ENCODE data around the gene OSTN.
"Not testable (repeated sequence)": the region's sequence is repeated elsewhere in the genome, so short reads cannot be mapped to it uniquely, and the experiment has no call there.

DNA sequence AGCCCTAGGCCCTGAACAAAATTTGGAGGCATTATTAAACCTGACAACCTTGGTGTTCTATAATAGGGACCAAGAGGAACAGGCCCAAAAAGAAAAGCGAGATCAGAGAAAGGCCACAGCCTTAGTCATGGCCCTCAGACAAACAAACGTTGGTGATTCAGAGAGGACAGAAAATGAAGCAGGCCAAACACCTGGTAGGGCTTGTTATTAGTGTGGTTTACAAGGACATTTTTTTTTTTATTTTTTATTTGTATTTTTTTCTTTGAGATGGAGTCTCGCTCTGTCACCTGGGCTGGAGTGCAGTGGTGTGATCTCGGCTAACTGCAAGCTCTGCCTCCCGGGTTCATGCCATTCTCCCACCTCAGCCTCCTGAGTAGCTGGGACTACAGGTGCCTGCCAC lies 10.8 kb upstream of the OSTN start:
- not testable (repeated sequence) for TF ChIP-seq POLR2AphosphoS5 (IDR thresholded peaks at IDR 0.05; ENCODE audit: low read depth, low read length); ZFX (IDR thresholded peaks at IDR 0.05); ATF3 (IDR thresholded peaks at IDR 0.05); POLR2A (IDR thresholded peaks at IDR 0.05; ENCODE audit: borderline replicate concordance, extremely low read depth, insufficient read depth, insufficient read length); SRF (IDR thresholded peaks at IDR 0.05; ENCODE audit: low read depth); CTCF (IDR thresholded peaks at IDR 0.05 in 2 of 3, conservative IDR thresholded peaks at IDR 0.05 in 1 of 3; ENCODE audit: borderline replicate concordance in 1 of 3, insufficient read depth in 1 of 3, low read depth in 2 of 3, low read length in 2 of 3); EZH2phosphoT487 (IDR thresholded peaks at IDR 0.05; ENCODE audit: borderline replicate concordance); SP1 (IDR thresholded peaks at IDR 0.05; ENCODE audit: low read depth); CEBPB (IDR thresholded peaks at IDR 0.05; ENCODE audit: low read depth); SIN3A (IDR thresholded peaks at IDR 0.05; ENCODE audit: low read depth); CBX3 (IDR thresholded peaks at IDR 0.05; ENCODE audit: low read depth)
- TF ChIP-seq, protein P1, sequence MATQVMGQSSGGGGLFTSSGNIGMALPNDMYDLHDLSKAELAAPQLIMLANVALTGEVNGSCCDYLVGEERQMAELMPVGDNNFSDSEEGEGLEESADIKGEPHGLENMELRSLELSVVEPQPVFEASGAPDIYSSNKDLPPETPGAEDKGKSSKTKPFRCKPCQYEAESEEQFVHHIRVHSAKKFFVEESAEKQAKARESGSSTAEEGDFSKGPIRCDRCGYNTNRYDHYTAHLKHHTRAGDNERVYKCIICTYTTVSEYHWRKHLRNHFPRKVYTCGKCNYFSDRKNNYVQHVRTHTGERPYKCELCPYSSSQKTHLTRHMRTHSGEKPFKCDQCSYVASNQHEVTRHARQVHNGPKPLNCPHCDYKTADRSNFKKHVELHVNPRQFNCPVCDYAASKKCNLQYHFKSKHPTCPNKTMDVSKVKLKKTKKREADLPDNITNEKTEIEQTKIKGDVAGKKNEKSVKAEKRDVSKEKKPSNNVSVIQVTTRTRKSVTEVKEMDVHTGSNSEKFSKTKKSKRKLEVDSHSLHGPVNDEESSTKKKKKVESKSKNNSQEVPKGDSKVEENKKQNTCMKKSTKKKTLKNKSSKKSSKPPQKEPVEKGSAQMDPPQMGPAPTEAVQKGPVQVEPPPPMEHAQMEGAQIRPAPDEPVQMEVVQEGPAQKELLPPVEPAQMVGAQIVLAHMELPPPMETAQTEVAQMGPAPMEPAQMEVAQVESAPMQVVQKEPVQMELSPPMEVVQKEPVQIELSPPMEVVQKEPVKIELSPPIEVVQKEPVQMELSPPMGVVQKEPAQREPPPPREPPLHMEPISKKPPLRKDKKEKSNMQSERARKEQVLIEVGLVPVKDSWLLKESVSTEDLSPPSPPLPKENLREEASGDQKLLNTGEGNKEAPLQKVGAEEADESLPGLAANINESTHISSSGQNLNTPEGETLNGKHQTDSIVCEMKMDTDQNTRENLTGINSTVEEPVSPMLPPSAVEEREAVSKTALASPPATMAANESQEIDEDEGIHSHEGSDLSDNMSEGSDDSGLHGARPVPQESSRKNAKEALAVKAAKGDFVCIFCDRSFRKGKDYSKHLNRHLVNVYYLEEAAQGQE (IDR thresholded peaks at IDR 0.05; ENCODE audit: low read depth), result not testable (repeated sequence)

Data from HCT116 (cell line).